HCT116 (cell line): ENCODE measurements around the gene PKNOX2. TPM values are rescaled to one million over a fixed set of nuclear protein-coding genes. Genes with fewer than 3 reads are reported as not detected.

Experiments used
- ATAC-seq: fragments of 200-7000 bp; cut with Tn5 transposase; 2 replicates; pipeline ENCODE4 v1.9.1; 2020; ENCODE audit warnings: mild to moderate bottlenecking, moderate library complexity
- BruUV-seq: library from RNA; stranded (reverse); fragments of 400-500 nt; replicated peaks from 2 replicates; lab custom pipeline; 2021; lab: Mats Ljungman, UMichigan
- CTCF ChIA-PET: fragments of 300-600 bp; sonication (Branson Sonifier 250); formaldehyde crosslinking; loops from one replicate; lab custom pipeline; 2021; ENCODE audit warnings: antibody characterized with exemption; lab: Charles Lee
- POLR2A ChIA-PET: fragments of 300-600, 350-600 bp; sonication (Branson Sonifier 250); formaldehyde crosslinking; loops from one replicate; lab custom pipeline; 2021; ENCODE audit warnings: antibody characterized with exemption; lab: Charles Lee
- RAD21 ChIA-PET, 2 experiments: fragments of 300-600 bp; sonication (Branson Sonifier 250); formaldehyde crosslinking; loops; one replicate each; lab custom pipeline; 2023; ENCODE audit warnings: low total read pairs in 2 of 2; ENCODE audit not compliant: uncharacterized antibody in 2 of 2, unreplicated experiment in 2 of 2, low non-redundant PET in 1 of 2; lab: Charles Lee
- DNase-seq: peaks from one replicate; pipeline ENCODE4 v3.0.0-alpha.2; 2010; ENCODE audit warnings: low read depth, low spot score
- H2AFZ ChIP-seq: fragments of 200-600 bp; shearing (Covaris generic), sonication (generic); 2 replicates; pipeline ENCODE4 v1.6.1; 2017; ENCODE audit warnings: low read depth, mixed run types, mixed read lengths, antibody characterized with exemption, low read length; ENCODE audit not compliant: poor library complexity, severe bottlenecking
- H3K27ac ChIP-seq: 2 replicates; pipeline ENCODE4 v1.5.1; 2012; ENCODE audit warnings: low read depth, low read length
- H3K27me3 ChIP-seq: fragments of 200-600 bp; sonication (generic); 2 replicates; pipeline ENCODE4 v1.6.1; 2016; ENCODE audit warnings: mixed run types, low read length, mixed read lengths; ENCODE audit not compliant: insufficient read depth
- H3K36me3 ChIP-seq, 2 experiments: fragments of 200-500 bp in 1 of 2; fragments of 200-600 bp in 1 of 2; sonication (Bioruptor generic) in 1 of 2; sonication (generic) in 1 of 2; 2 replicates each; pipeline versions ENCODE4 v1.5.1 to v1.6.1; 2014 to 2016; ENCODE audit warnings: low read length in 2 of 2, inconsistent platforms in 1 of 2, mixed read lengths in 1 of 2, mixed run types in 1 of 2; ENCODE audit not compliant: insufficient read depth in 2 of 2, control insufficient read depth in 1 of 2
- H3K4me1 ChIP-seq, 2 experiments: fragments of 200-600 bp in 1 of 2; sonication (generic) in 1 of 2; 2 replicates each; pipeline versions ENCODE4 v1.5.1 to v1.6.1; 2012 to 2017; ENCODE audit warnings: low read length in 2 of 2, inconsistent platforms in 1 of 2, mild to moderate bottlenecking in 1 of 2, mixed read lengths in 1 of 2, mixed run types in 1 of 2, moderate library complexity in 1 of 2; ENCODE audit not compliant: insufficient read depth in 2 of 2, control insufficient read depth in 1 of 2
- H3K4me2 ChIP-seq: fragments of 200-600 bp; sonication (generic); 2 replicates; pipeline ENCODE4 v1.6.1; 2017; ENCODE audit warnings: mixed run types, low read length, mixed read lengths
- H3K4me3 ChIP-seq, 2 experiments: fragments of 200-600 bp in 1 of 2; sonication (generic) in 1 of 2; replicated peaks in 1 of 2; 2 replicates each; pipeline ENCODE4 v1.5.1; 2011 to 2016; ENCODE audit warnings: low read length in 2 of 2, control low read depth in 1 of 2, low read depth in 1 of 2, mild to moderate bottlenecking in 1 of 2, mixed read lengths in 1 of 2, mixed run types in 1 of 2
- H3K79me2 ChIP-seq: fragments of 200-600 bp; sonication (generic); 2 replicates; pipeline ENCODE4 v1.6.1; 2017; ENCODE audit warnings: mild to moderate bottlenecking, mixed run types, low read length, moderate library complexity, mixed read lengths; ENCODE audit not compliant: insufficient read depth
- H3K9ac ChIP-seq: fragments of 200-600 bp; sonication (generic); 2 replicates; pipeline ENCODE4 v1.6.1; 2016; ENCODE audit warnings: low read length, mixed read lengths
- H3K9me2 ChIP-seq: fragments of 200-600 bp; sonication (generic), shearing (Covaris generic); 2 replicates; pipeline ENCODE4 v1.6.1; 2017; ENCODE audit warnings: mixed run types, mild to moderate bottlenecking, moderate library complexity; ENCODE audit not compliant: insufficient read depth
- H3K9me3 ChIP-seq, 2 experiments: fragments of 200-500 bp in 1 of 2; fragments of 200-600 bp in 1 of 2; sonication (Bioruptor generic) in 1 of 2; sonication (generic) in 1 of 2; 2 replicates each; pipeline ENCODE4 v1.6.1; 2014 to 2017; ENCODE audit warnings: low read length in 2 of 2, mixed read lengths in 2 of 2, inconsistent platforms in 1 of 2, low read depth in 1 of 2, mild to moderate bottlenecking in 1 of 2, mixed run types in 1 of 2, moderate library complexity in 1 of 2; ENCODE audit not compliant: control insufficient read depth in 1 of 2, insufficient read depth in 1 of 2
- H4K20me1 ChIP-seq: fragments of 200-600 bp; sonication (generic), shearing (Covaris generic); 2 replicates; pipeline ENCODE4 v1.6.1; 2017; ENCODE audit warnings: mixed run types, mild to moderate bottlenecking, moderate library complexity; ENCODE audit not compliant: insufficient read depth
- CBX3 ChIP-seq: IDR thresholded peaks from 2 replicates; pipeline ENCODE4 v1.6.1; 2012; ENCODE audit warnings: low read depth
- CEBPB ChIP-seq: IDR thresholded peaks from 2 replicates; pipeline ENCODE4 v1.6.1; 2012; ENCODE audit warnings: low read depth
- ELF1 ChIP-seq: IDR thresholded peaks from 2 replicates; pipeline ENCODE4 v1.6.1; 2012; ENCODE audit warnings: low read depth, borderline replicate concordance
- EZH2 ChIP-seq: fragments of 200-600 bp; sonication (generic); IDR thresholded peaks from 2 replicates; pipeline ENCODE4 v1.6.1; 2017; ENCODE audit warnings: antibody characterized with exemption, mixed run types
- EZH2phosphoT487 ChIP-seq: fragments of 200-600 bp; IDR thresholded peaks from 2 replicates; pipeline ENCODE4 v1.6.1; 2018; ENCODE audit warnings: antibody characterized with exemption, borderline replicate concordance
- FOSL1 ChIP-seq: IDR thresholded peaks from 2 replicates; pipeline ENCODE4 v1.6.1; 2012; ENCODE audit warnings: low read depth
- JUND ChIP-seq: IDR thresholded peaks from 2 replicates; pipeline ENCODE4 v1.6.1; 2012
- MAX ChIP-seq: IDR thresholded peaks from 2 replicates; pipeline ENCODE4 v1.6.1; 2012
- POLR2AphosphoS5 ChIP-seq: IDR thresholded peaks from 2 replicates; pipeline ENCODE4 v1.6.1; 2011; ENCODE audit warnings: mild to moderate bottlenecking, low read depth, low read length, moderate library complexity
- RAD21 ChIP-seq: IDR thresholded peaks from 2 replicates; pipeline ENCODE4 v1.6.1; 2012; ENCODE audit warnings: low read depth, mild to moderate bottlenecking
- SIN3A ChIP-seq: IDR thresholded peaks from 2 replicates; pipeline ENCODE4 v1.6.1; 2012; ENCODE audit warnings: low read depth
- SRF ChIP-seq: IDR thresholded peaks from 2 replicates; pipeline ENCODE4 v1.6.1; 2012; ENCODE audit warnings: low read depth
- YY1 ChIP-seq: IDR thresholded peaks from 2 replicates; pipeline ENCODE4 v1.6.1; 2011; ENCODE audit warnings: low read length, low read depth, moderate library complexity, mild to moderate bottlenecking; ENCODE audit not compliant: insufficient replicate concordance; ENCODE audit errors: extremely low read depth
- intact Hi-C: fragments of 100-400 bp; cut with micrococcal nuclease; formaldehyde crosslinking; loops from 2 replicates; pipeline ENCODE4 v1.10.0; 2022
- total RNA-seq: library from RNA; stranded (reverse); gene quantifications from one replicate; pipeline ENCODE4 v1.2.1, GENCODE V29; 2021; ENCODE audit not compliant: unreplicated experiment
- TF ChIP-seq, protein P1 (sequence below): IDR thresholded peaks from 2 replicates; pipeline ENCODE4 v1.6.1; 2012
- TF ChIP-seq, protein P2 (sequence below): IDR thresholded peaks from 2 replicates; pipeline ENCODE4 v1.6.1; 2012; ENCODE audit warnings: low read depth
- TF ChIP-seq, protein P3 (sequence below), 3 experiments: fragments of 200-600 bp in 1 of 3; sonication (generic) in 1 of 3; IDR thresholded peaks in 2 of 3; conservative IDR thresholded peaks in 1 of 3; 2 replicates each; pipeline ENCODE4 v1.5.1; 2012 to 2017; ENCODE audit warnings: low read depth in 2 of 3, low read length in 2 of 3, antibody characterized with exemption in 1 of 3, borderline replicate concordance in 1 of 3, control low read depth in 1 of 3, mild to moderate bottlenecking in 1 of 3, mixed read lengths in 1 of 3, mixed run types in 1 of 3, moderate library complexity in 1 of 3; ENCODE audit not compliant: insufficient read depth in 1 of 3

PKNOX2 gene
- total RNA-seq, 1 experiment from 2014 or later, result 0.20 TPM

GRCh38 chr11:125343718-125344131 is 179.2 kb downstream of the PKNOX2 start (continued):
- no peak for TF ChIP-seq ELF1
- TF ChIP-seq EZH2phosphoT487, result no peak
- TF ChIP-seq EZH2, result no peak
- TF ChIP-seq CEBPB, result no peak
- TF ChIP-seq, protein P1, sequence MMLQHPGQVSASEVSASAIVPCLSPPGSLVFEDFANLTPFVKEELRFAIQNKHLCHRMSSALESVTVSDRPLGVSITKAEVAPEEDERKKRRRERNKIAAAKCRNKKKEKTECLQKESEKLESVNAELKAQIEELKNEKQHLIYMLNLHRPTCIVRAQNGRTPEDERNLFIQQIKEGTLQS, result no peak
- TF ChIP-seq YY1, result no peak
- TF ChIP-seq CBX3, result no peak
- no peak for TF ChIP-seq RAD21
- TF ChIP-seq, protein P2, sequence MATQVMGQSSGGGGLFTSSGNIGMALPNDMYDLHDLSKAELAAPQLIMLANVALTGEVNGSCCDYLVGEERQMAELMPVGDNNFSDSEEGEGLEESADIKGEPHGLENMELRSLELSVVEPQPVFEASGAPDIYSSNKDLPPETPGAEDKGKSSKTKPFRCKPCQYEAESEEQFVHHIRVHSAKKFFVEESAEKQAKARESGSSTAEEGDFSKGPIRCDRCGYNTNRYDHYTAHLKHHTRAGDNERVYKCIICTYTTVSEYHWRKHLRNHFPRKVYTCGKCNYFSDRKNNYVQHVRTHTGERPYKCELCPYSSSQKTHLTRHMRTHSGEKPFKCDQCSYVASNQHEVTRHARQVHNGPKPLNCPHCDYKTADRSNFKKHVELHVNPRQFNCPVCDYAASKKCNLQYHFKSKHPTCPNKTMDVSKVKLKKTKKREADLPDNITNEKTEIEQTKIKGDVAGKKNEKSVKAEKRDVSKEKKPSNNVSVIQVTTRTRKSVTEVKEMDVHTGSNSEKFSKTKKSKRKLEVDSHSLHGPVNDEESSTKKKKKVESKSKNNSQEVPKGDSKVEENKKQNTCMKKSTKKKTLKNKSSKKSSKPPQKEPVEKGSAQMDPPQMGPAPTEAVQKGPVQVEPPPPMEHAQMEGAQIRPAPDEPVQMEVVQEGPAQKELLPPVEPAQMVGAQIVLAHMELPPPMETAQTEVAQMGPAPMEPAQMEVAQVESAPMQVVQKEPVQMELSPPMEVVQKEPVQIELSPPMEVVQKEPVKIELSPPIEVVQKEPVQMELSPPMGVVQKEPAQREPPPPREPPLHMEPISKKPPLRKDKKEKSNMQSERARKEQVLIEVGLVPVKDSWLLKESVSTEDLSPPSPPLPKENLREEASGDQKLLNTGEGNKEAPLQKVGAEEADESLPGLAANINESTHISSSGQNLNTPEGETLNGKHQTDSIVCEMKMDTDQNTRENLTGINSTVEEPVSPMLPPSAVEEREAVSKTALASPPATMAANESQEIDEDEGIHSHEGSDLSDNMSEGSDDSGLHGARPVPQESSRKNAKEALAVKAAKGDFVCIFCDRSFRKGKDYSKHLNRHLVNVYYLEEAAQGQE, result no peak

DNA sequence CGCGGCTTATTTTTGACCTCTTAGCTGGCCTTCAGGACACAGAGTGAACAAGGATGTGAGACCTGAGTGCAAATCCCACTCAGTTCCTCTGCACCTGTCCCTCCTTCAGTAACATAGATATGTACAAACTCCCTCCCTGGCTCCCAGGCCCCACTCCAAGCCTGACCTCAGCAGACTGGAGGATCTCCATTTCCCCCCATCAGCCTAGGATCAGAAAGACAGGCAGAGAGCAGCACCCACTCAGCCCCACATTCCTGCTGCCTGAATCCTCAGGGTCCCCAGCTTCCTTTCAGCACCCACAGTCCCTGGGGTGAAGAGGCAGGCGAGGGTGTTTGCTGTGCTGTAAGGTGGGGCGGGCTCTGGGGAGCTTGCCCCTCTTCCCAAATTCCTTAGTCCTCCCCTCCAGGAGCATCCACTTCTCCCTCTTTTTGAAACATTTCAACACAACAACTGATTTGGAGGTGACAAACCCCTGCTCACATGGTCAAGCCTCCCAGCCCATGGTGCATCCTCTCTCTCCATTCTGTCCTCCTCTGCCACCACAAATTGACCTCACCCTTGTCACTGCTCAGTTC is 180.4 kb downstream of the PKNOX2 start:
- DNase-seq (no peak), ATAC-seq (no peak)
- H3K4me1 ChIP-seq, result peaks cover 0 to 2% of the 10 kb centered on the region in 2 experiments; a peak in 1 of 4 replicates
- no TSS peak for BruUV-seq
- no peaks in the 10 kb centered on the region for H3K79me2 ChIP-seq
- no peak overlapping the region for H3K4me3 ChIP-seq
- H2AFZ ChIP-seq, result no peak overlapping the region
- intact Hi-C loops, result loop anchor here (2.0 to 10.0 kb wide), 4 partner anchors 183 to 527 kb away; partner anchors contain the start of gene PKNOX2
- ChIA-PET RAD21 (interaction anchor here in 1 of 2 experiments (1.6 kb wide), 1 partner anchor 254 kb away, joined by 4 read pairs; no protein-coding TSS in a partner anchor), POLR2A (no interaction called here), CTCF (interaction anchor here (1.1 to 3.3 kb wide), 12 partner anchors 9 to 385 kb away, joined by 3 to 32 read pairs (median 5); no protein-coding TSS in a partner anchor)
- no peak overlapping the region for H3K4me2 ChIP-seq
- no peaks in the 10 kb centered on the region for H3K9me3 ChIP-seq
- no peaks in the 10 kb centered on the region for H4K20me1 ChIP-seq
- H3K27me3 ChIP-seq, result no peaks in the 10 kb centered on the region
- no peak overlapping the region for H3K9ac ChIP-seq
- no peak overlapping the region for H3K27ac ChIP-seq
- H3K9me2 ChIP-seq, result no peaks in the 10 kb centered on the region
- H3K36me3 ChIP-seq, result no peaks in the 10 kb centered on the region
- TF ChIP-seq, protein P3, sequence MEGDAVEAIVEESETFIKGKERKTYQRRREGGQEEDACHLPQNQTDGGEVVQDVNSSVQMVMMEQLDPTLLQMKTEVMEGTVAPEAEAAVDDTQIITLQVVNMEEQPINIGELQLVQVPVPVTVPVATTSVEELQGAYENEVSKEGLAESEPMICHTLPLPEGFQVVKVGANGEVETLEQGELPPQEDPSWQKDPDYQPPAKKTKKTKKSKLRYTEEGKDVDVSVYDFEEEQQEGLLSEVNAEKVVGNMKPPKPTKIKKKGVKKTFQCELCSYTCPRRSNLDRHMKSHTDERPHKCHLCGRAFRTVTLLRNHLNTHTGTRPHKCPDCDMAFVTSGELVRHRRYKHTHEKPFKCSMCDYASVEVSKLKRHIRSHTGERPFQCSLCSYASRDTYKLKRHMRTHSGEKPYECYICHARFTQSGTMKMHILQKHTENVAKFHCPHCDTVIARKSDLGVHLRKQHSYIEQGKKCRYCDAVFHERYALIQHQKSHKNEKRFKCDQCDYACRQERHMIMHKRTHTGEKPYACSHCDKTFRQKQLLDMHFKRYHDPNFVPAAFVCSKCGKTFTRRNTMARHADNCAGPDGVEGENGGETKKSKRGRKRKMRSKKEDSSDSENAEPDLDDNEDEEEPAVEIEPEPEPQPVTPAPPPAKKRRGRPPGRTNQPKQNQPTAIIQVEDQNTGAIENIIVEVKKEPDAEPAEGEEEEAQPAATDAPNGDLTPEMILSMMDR (IDR thresholded peaks at IDR 0.05 in 2 of 3, conservative IDR thresholded peaks at IDR 0.05 in 1 of 3; ENCODE audit: borderline replicate concordance in 1 of 3, insufficient read depth in 1 of 3, low read depth in 2 of 3, low read length in 2 of 3), result no peak
- no peak for TF ChIP-seq POLR2AphosphoS5
- TF ChIP-seq SRF, result no peak
- TF ChIP-seq CEBPB, result no peak
- no peak for TF ChIP-seq JUND
- no peak for TF ChIP-seq FOSL1
- TF ChIP-seq, protein P2, result no peak
- TF ChIP-seq CBX3, result no peak
- TF ChIP-seq MAX, result no peak
- TF ChIP-seq SIN3A, result no peak
- TF ChIP-seq YY1, result no peak
